Measurements from ENCODE around the gene P3H3.

- TF ChIP-seq, protein P1, sequence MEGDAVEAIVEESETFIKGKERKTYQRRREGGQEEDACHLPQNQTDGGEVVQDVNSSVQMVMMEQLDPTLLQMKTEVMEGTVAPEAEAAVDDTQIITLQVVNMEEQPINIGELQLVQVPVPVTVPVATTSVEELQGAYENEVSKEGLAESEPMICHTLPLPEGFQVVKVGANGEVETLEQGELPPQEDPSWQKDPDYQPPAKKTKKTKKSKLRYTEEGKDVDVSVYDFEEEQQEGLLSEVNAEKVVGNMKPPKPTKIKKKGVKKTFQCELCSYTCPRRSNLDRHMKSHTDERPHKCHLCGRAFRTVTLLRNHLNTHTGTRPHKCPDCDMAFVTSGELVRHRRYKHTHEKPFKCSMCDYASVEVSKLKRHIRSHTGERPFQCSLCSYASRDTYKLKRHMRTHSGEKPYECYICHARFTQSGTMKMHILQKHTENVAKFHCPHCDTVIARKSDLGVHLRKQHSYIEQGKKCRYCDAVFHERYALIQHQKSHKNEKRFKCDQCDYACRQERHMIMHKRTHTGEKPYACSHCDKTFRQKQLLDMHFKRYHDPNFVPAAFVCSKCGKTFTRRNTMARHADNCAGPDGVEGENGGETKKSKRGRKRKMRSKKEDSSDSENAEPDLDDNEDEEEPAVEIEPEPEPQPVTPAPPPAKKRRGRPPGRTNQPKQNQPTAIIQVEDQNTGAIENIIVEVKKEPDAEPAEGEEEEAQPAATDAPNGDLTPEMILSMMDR (IDR thresholded peaks at IDR 0.05; ENCODE audit: extremely low read depth in 1 of 2, insufficient read depth in 1 of 2, low read depth in 1 of 2, low read length in 2 of 2) = no peak
- TF ChIP-seq POLR2A (IDR thresholded peaks at IDR 0.05; ENCODE audit: low read depth, low read length) = peak; percentile 82
- peak; percentile 70 for TF ChIP-seq POLR2AphosphoS5 (IDR thresholded peaks at IDR 0.05; ENCODE audit: insufficient read depth, low read depth, low read length)
These were observed 23.1 kb downstream of the P3H3 start, which contains the start of gene CDCA3 for GRCh38 chr12:6851153-6851920.

Measured in endothelial cell of umbilical vein (primary cell).